ENCODE data around the gene FRZB. TPM values are rescaled to one million over a fixed set of nuclear protein-coding genes. Genes with fewer than 3 reads are reported as not detected.

The FRZB gene
- polyA plus RNA-seq, 1 experiment: 2.5 TPM

DNA sequence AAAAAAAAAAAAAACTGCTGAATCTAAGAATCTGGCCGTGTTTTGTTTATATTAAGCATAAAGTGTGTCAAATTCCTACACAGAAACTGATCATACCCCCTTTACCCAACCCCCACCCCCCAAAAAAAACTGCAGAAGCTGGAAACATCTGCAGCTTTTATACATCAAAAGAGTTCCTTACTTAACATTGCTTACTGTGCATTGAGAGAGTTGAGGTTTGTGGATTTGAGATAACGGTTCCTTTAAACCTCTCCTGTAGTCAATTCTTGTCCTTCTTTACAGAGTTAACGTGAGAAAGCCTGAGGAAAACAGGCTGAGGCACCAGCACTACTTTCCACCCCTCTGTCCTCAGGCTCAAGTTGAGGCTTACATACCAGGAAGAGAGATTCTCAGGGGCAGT is 34.5 kb downstream of the FRZB start:
- Histone ChIP-seq H3K9me3 (ENCODE audit: control insufficient read depth, insufficient read depth, low read length) (no peaks in the 10 kb centered on the region), H3K4me3 (ENCODE audit: low read depth, low read length) (no peak overlapping the region), H3K27me3 (ENCODE audit: control insufficient read depth, insufficient read depth, low read length) (peaks cover 5% of the 10 kb centered on the region), H3K27ac (ENCODE audit: low read depth, low read length) (no peak overlapping the region)
- ChIA-PET POLR2A (no interaction called here), CTCF (interaction anchor here (0.6 kb wide), 1 partner anchor 35 kb away, joined by 7 read pairs; no protein-coding TSS in a partner anchor)
- TF ChIP-seq, protein P1, sequence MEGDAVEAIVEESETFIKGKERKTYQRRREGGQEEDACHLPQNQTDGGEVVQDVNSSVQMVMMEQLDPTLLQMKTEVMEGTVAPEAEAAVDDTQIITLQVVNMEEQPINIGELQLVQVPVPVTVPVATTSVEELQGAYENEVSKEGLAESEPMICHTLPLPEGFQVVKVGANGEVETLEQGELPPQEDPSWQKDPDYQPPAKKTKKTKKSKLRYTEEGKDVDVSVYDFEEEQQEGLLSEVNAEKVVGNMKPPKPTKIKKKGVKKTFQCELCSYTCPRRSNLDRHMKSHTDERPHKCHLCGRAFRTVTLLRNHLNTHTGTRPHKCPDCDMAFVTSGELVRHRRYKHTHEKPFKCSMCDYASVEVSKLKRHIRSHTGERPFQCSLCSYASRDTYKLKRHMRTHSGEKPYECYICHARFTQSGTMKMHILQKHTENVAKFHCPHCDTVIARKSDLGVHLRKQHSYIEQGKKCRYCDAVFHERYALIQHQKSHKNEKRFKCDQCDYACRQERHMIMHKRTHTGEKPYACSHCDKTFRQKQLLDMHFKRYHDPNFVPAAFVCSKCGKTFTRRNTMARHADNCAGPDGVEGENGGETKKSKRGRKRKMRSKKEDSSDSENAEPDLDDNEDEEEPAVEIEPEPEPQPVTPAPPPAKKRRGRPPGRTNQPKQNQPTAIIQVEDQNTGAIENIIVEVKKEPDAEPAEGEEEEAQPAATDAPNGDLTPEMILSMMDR (IDR thresholded peaks at IDR 0.05; ENCODE audit: low read depth, low read length): no peak
- DNase-seq (ENCODE audit: low read depth, low spot score): no peak

DNA sequence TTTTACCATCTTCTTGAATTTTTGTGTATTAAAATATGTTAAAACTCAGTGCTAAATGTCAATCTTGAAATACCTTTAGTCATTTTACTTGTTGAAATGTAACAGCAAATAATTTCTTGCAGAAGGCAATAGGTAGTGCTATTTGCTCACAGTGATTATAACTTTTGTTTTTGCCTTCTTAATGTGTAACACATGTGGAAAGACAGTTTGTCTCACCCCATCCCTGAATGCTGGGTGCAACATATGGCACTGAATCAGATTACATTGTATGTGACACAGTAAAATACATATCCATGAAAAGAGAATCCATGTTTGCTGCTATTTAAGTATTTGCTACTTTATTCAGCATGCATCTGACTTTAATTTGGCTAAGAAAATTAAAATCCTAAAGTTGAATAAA is 35.3 kb downstream of the FRZB start:
- CTCF ChIA-PET: no interaction called here
- POLR2A ChIA-PET: no interaction called here

DNA sequence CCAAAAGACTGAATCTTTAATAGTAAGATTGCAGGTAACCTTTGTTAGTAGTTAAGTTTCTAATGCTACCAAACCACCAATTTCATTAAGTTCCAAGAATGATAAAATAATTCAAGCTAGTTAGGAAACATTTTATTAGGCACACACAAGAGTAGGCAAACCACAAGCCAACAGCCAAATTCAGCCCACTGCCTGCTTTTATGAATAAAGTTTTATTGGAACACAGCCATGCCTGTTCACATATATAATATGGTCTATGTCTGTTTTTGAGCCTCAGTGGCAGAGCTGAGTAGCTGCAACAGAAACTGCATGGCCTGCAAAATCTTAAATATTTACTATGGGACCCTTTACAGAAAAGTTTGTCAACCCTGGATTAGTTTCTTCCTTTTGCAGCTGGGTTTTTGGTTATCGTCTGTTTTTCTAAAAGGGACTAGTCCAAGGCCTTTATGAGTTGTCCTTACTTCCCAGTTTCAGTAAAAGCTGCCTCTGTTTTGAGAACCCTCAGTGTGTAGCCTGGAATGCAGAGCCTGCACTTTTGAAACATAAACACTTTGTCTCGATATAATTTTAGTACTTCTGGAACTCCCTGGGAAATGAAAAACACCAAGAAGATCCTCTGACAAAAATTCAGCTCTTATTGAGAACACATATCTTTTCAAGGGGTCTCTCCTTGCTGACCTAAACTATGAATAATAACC is 39.1 kb downstream of the FRZB start:
- Histone ChIP-seq H3K27ac (ENCODE audit: low read depth, low read length) (no peak overlapping the region), H3K4me3 (ENCODE audit: low read depth, low read length) (no peak overlapping the region), H3K27me3 (ENCODE audit: control insufficient read depth, insufficient read depth, low read length) (peaks cover 5% of the 10 kb centered on the region), H3K9me3 (ENCODE audit: control insufficient read depth, insufficient read depth, low read length) (no peaks in the 10 kb centered on the region)
- no peak for DNase-seq (ENCODE audit: low read depth, low spot score)
- ChIA-PET CTCF (no interaction called here), POLR2A (no interaction called here)
- TF ChIP-seq, protein P1 (IDR thresholded peaks at IDR 0.05; ENCODE audit: low read depth, low read length): no peak

More for the DNA sequence above, 35.3 kb downstream of the FRZB start:
- TF ChIP-seq, protein P1 (IDR thresholded peaks at IDR 0.05; ENCODE audit: low read depth, low read length): no peak
- no peaks in the 10 kb centered on the region for H3K9me3 ChIP-seq (ENCODE audit: control insufficient read depth, insufficient read depth, low read length)
- no peak overlapping the region for H3K27ac ChIP-seq (ENCODE audit: low read depth, low read length)
- DNase-seq (ENCODE audit: low read depth, low spot score): no peak
- no peak overlapping the region for H3K4me3 ChIP-seq (ENCODE audit: low read depth, low read length)
- H3K27me3 ChIP-seq (ENCODE audit: control insufficient read depth, insufficient read depth, low read length): peaks cover 5% of the 10 kb centered on the region

DNA sequence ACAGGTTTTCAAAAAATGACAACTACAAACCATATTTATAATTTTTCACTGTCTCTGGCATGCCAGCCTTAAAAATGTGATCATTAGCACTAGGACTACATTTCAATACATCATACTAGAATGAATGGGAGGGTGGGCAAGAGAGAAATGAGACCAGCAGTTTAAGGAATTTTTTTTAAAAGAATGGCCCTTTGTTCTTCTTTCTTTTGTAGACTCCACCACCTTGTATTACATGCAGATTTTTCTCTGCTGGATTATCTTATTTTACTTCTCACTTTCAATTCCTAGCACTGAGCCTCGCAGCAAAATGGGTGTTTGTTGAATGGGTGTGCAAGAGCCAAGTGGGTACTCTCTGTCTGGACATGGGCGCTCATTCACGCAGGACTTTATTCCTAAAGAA is 39.9 kb downstream of the FRZB start:
- POLR2A ChIA-PET: no interaction called here
- Histone ChIP-seq H3K27me3 (ENCODE audit: control insufficient read depth, insufficient read depth, low read length) (peaks cover 3% of the 10 kb centered on the region), H3K4me3 (ENCODE audit: low read depth, low read length) (no peak overlapping the region), H3K9me3 (ENCODE audit: control insufficient read depth, insufficient read depth, low read length) (no peaks in the 10 kb centered on the region), H3K27ac (ENCODE audit: low read depth, low read length) (no peak overlapping the region)
- DNase-seq (ENCODE audit: low read depth, low spot score): no peak
- CTCF ChIA-PET: interaction anchor here (1.0 to 1.2 kb wide), 3 partner anchors 10 to 153 kb away, joined by 3 read pairs; no protein-coding TSS in a partner anchor
- TF ChIP-seq, protein P1 (IDR thresholded peaks at IDR 0.05; ENCODE audit: low read depth, low read length): no peak

DNA sequence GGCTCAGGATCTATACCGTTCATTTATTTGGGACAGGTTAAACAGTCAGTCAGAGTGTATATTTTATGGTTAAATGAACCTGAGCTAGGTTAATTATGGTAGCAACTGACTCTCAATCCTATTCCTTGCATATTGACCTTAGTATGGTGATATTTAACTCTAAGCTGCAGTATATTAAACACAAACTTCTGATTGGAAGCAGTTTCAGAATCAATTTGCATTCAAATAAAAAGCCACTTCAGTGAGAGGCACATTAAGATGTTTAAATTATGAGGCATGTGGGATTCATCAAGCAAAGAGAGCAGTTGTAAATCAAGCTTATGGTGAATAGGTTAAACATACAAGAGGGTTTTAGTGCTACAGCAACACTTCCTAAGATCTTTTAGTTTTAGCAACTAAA is 40.4 kb downstream of the FRZB start:
- TF ChIP-seq, protein P1 (IDR thresholded peaks at IDR 0.05; ENCODE audit: low read depth, low read length): no peak
- Histone ChIP-seq H3K9me3 (ENCODE audit: control insufficient read depth, insufficient read depth, low read length) (no peaks in the 10 kb centered on the region), H3K27ac (ENCODE audit: low read depth, low read length) (no peak overlapping the region), H3K4me3 (ENCODE audit: low read depth, low read length) (no peak overlapping the region), H3K27me3 (ENCODE audit: control insufficient read depth, insufficient read depth, low read length) (no peaks in the 10 kb centered on the region)
- ChIA-PET CTCF (interaction anchor here (0.6 to 1.2 kb wide), 4 partner anchors 10 to 379 kb away, joined by 3 to 4 read pairs (median 3); no protein-coding TSS in a partner anchor), POLR2A (no interaction called here)
- no peak for DNase-seq (ENCODE audit: low read depth, low spot score)

All from AG04450 (cell line).